ENCODE data around the gene CDC16.

DNA sequence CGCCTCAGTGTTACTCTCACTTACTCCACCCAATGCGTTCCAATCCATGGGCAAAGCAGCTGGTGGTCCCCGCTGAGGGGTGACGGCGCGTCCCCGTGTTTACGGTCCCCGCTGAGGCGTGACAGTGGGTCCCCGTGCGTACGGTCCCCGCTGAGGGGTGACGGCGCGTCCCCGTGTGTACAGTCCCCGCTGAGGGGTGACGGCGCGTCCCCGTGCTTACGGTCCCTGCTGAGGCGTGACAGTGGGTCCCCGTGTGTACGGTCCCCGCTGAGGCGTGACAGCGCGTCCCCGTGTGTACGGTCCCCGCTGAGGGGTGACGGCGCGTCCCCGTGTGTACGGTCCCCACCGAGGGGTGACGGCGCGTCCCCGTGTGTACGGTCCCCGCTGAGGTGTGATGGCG, 36.1 kb upstream of the CDC16 start:
- TF ChIP-seq ZNF114 (tag by site-specific recombination; IDR thresholded peaks at IDR 0.05) (no peak), ZNF138 (tag by site-specific recombination; IDR thresholded peaks at IDR 0.05; ENCODE audit: borderline replicate concordance) (no peak), ZNF521 (tag by site-specific recombination; IDR thresholded peaks at IDR 0.05) (no peak), ZNF292 (tag by site-specific recombination; IDR thresholded peaks at IDR 0.05; ENCODE audit: borderline replicate concordance, low read depth) (no peak), ZNF548 (tag by site-specific recombination; IDR thresholded peaks at IDR 0.05) (no peak), ZNF768 (tag by site-specific recombination; IDR thresholded peaks at IDR 0.05) (no peak), ZSCAN23 (tag by site-specific recombination; IDR thresholded peaks at IDR 0.05) (no peak), ZNF37A (tag by site-specific recombination; IDR thresholded peaks at IDR 0.05) (no peak)
- TF ChIP-seq, protein P1, sequence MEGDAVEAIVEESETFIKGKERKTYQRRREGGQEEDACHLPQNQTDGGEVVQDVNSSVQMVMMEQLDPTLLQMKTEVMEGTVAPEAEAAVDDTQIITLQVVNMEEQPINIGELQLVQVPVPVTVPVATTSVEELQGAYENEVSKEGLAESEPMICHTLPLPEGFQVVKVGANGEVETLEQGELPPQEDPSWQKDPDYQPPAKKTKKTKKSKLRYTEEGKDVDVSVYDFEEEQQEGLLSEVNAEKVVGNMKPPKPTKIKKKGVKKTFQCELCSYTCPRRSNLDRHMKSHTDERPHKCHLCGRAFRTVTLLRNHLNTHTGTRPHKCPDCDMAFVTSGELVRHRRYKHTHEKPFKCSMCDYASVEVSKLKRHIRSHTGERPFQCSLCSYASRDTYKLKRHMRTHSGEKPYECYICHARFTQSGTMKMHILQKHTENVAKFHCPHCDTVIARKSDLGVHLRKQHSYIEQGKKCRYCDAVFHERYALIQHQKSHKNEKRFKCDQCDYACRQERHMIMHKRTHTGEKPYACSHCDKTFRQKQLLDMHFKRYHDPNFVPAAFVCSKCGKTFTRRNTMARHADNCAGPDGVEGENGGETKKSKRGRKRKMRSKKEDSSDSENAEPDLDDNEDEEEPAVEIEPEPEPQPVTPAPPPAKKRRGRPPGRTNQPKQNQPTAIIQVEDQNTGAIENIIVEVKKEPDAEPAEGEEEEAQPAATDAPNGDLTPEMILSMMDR (tag by site-specific recombination; IDR thresholded peaks at IDR 0.05): no peak
- TF ChIP-seq, protein P2, sequence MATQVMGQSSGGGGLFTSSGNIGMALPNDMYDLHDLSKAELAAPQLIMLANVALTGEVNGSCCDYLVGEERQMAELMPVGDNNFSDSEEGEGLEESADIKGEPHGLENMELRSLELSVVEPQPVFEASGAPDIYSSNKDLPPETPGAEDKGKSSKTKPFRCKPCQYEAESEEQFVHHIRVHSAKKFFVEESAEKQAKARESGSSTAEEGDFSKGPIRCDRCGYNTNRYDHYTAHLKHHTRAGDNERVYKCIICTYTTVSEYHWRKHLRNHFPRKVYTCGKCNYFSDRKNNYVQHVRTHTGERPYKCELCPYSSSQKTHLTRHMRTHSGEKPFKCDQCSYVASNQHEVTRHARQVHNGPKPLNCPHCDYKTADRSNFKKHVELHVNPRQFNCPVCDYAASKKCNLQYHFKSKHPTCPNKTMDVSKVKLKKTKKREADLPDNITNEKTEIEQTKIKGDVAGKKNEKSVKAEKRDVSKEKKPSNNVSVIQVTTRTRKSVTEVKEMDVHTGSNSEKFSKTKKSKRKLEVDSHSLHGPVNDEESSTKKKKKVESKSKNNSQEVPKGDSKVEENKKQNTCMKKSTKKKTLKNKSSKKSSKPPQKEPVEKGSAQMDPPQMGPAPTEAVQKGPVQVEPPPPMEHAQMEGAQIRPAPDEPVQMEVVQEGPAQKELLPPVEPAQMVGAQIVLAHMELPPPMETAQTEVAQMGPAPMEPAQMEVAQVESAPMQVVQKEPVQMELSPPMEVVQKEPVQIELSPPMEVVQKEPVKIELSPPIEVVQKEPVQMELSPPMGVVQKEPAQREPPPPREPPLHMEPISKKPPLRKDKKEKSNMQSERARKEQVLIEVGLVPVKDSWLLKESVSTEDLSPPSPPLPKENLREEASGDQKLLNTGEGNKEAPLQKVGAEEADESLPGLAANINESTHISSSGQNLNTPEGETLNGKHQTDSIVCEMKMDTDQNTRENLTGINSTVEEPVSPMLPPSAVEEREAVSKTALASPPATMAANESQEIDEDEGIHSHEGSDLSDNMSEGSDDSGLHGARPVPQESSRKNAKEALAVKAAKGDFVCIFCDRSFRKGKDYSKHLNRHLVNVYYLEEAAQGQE (tag by site-specific recombination; IDR thresholded peaks at IDR 0.05): no peak
- TF ChIP-seq, protein P3, sequence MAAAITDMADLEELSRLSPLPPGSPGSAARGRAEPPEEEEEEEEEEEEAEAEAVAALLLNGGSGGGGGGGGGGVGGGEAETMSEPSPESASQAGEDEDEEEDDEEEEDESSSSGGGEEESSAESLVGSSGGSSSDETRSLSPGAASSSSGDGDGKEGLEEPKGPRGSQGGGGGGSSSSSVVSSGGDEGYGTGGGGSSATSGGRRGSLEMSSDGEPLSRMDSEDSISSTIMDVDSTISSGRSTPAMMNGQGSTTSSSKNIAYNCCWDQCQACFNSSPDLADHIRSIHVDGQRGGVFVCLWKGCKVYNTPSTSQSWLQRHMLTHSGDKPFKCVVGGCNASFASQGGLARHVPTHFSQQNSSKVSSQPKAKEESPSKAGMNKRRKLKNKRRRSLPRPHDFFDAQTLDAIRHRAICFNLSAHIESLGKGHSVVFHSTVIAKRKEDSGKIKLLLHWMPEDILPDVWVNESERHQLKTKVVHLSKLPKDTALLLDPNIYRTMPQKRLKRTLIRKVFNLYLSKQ (tag by site-specific recombination; IDR thresholded peaks at IDR 0.05; ENCODE audit: borderline replicate concordance): no peak
- TF ChIP-seq, protein P4, sequence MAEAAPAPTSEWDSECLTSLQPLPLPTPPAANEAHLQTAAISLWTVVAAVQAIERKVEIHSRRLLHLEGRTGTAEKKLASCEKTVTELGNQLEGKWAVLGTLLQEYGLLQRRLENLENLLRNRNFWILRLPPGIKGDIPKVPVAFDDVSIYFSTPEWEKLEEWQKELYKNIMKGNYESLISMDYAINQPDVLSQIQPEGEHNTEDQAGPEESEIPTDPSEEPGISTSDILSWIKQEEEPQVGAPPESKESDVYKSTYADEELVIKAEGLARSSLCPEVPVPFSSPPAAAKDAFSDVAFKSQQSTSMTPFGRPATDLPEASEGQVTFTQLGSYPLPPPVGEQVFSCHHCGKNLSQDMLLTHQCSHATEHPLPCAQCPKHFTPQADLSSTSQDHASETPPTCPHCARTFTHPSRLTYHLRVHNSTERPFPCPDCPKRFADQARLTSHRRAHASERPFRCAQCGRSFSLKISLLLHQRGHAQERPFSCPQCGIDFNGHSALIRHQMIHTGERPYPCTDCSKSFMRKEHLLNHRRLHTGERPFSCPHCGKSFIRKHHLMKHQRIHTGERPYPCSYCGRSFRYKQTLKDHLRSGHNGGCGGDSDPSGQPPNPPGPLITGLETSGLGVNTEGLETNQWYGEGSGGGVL (tag by site-specific recombination; IDR thresholded peaks at IDR 0.05): no peak
